BE2C (cell line): ENCODE data around the gene ATRN.

Experiments used
- DNase-seq: peaks from one replicate; pipeline ENCODE4 v3.0.0-alpha.2; 2020
- H3K27me3 ChIP-seq: fragments of 250-450 bp; sonication (Bioruptor Pico); 2 replicates; pipeline ENCODE4 v1.5.1; 2020; ENCODE audit warnings: mild to moderate bottlenecking
- H3K36me3 ChIP-seq: fragments of 250-450 bp; sonication (Bioruptor Pico); 2 replicates; pipeline ENCODE4 v1.5.1; 2020; ENCODE audit warnings: mild to moderate bottlenecking
- H3K4me1 ChIP-seq: fragments of 250-450 bp; sonication (Bioruptor Pico); 2 replicates; pipeline ENCODE4 v1.5.1; 2020
- H3K4me3 ChIP-seq: 2 replicates; pipeline ENCODE4 v1.5.1; 2011; ENCODE audit warnings: low read depth, low read length
- H3K9me3 ChIP-seq: fragments of 250-450 bp; sonication (Bioruptor Pico); 2 replicates; pipeline ENCODE4 v1.5.1; 2020
- CTCF ChIP-seq: IDR thresholded peaks from 2 replicates; pipeline ENCODE4 v1.5.1; 2012; ENCODE audit warnings: mild to moderate bottlenecking, low read depth, low read length

ATRN gene

GRCh38 chr20:3576363-3576762 is 105.5 kb downstream of the ATRN start:
- Histone ChIP-seq H3K27me3 (no peaks in the 10 kb centered on the region), H3K9me3 (no peaks in the 10 kb centered on the region), H3K4me1 (no peaks in the 10 kb centered on the region), H3K4me3 (no peak overlapping the region), H3K36me3 (peaks cover 6% of the 10 kb centered on the region)
- DNase-seq: no peak
- TF ChIP-seq CTCF: no peak

DNA sequence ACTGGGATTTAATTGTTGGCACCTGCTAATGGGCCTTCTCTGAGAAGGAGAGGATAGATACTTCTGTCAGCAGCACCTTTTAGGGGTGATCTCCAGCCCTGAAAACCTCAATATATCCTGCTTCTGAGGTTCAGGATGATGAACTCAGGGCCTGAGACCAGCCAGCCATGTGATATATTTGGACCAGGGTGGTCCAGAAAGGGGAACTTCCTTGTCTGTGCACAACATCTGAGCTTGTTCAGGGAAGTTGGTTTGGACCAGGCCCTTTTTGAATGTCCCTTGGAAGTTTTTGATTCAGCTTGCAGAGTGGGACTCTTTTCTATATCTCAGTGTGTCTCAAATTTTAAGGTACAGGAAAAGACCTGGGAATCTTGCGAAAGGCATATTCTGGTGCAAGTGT is 106.5 kb downstream of the ATRN start:
- DNase-seq: no peak
- no peak for TF ChIP-seq CTCF
- H3K4me3 ChIP-seq: no peak overlapping the region
- peaks cover 6% of the 10 kb centered on the region for H3K36me3 ChIP-seq
- H3K4me1 ChIP-seq: no peaks in the 10 kb centered on the region
- H3K9me3 ChIP-seq: no peaks in the 10 kb centered on the region
- no peaks in the 10 kb centered on the region for H3K27me3 ChIP-seq

DNA sequence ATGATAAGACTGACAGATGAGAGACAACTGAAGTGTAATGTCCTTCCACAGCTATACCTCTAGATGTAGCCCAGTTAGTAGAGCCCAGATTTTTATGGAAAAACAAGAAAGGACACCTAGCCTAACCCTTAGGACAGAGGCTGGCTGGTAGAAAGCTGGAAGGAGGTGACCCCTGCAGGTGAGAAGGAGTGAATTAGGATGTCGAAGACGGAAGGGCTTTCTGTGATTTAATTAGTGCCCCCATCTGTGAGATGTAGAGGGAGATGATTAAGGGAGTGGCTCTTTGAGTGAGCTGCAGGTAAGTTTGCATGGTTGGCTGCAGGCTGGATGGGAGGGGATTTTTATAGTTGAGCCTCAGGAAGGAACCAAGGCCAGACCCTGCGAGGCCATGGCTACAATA is 109.6 kb downstream of the ATRN start:
- no peaks in the 10 kb centered on the region for H3K27me3 ChIP-seq
- TF ChIP-seq CTCF: no peak

GRCh38 chr20:3583765-3584164 is 112.9 kb downstream of the ATRN start:
- Histone ChIP-seq H3K9me3 (no peaks in the 10 kb centered on the region), H3K27me3 (no peaks in the 10 kb centered on the region), H3K4me1 (no peaks in the 10 kb centered on the region), H3K36me3 (no peaks in the 10 kb centered on the region; the same call in 1 of the 2 replicates), H3K4me3 (no peak overlapping the region)
- no peak for TF ChIP-seq CTCF
- DNase-seq: no peak

More for the DNA sequence above, 109.6 kb downstream of the ATRN start:
- Histone ChIP-seq H3K4me3 (no peak overlapping the region), H3K4me1 (no peaks in the 10 kb centered on the region), H3K36me3 (peaks cover 3% of the 10 kb centered on the region), H3K9me3 (no peaks in the 10 kb centered on the region)
- DNase-seq: no peak

- Histone ChIP-seq H3K4me1 (no peaks in the 10 kb centered on the region), H3K4me3 (no peak overlapping the region), H3K27me3 (no peaks in the 10 kb centered on the region), H3K9me3 (no peaks in the 10 kb centered on the region), H3K36me3 (peaks cover 1% of the 10 kb centered on the region)
- DNase-seq: no peak
- no peak for TF ChIP-seq CTCF
Observed at GRCh38 chr20:3586093-3586492, 115.3 kb downstream of the ATRN start.

- Histone ChIP-seq H3K9me3 (no peaks in the 10 kb centered on the region), H3K27me3 (no peaks in the 10 kb centered on the region), H3K4me1 (no peaks in the 10 kb centered on the region), H3K4me3 (no peak overlapping the region), H3K36me3 (peaks cover 12% of the 10 kb centered on the region)
- no peak for DNase-seq
- no peak for TF ChIP-seq CTCF
Observed at GRCh38 chr20:3590164-3590563, 119.3 kb downstream of the ATRN start.
